ENCODE results near the gene GCDH.

The GCDH gene

GRCh38 chr19:12921047-12921446, 30.1 kb downstream of the GCDH start:
- in situ Hi-C loops (cut with HindIII; ENCODE audit: low sequenced_read_pairs): no loop called here
- TF ChIP-seq CTCF (IDR thresholded peaks at IDR 0.05; ENCODE audit: low read depth, low read length, missing control alignments): no peak

GRCh38 chr19:12922959-12923358, 32.0 kb downstream of the GCDH start:
- no peak for DNase-seq (ENCODE audit: low read depth)
- TF ChIP-seq CTCF (IDR thresholded peaks at IDR 0.05; ENCODE audit: low read depth, low read length, missing control alignments): no peak
- no peak overlapping the region for H3K4me3 ChIP-seq (ENCODE audit: low read depth, low read length)
- in situ Hi-C loops (cut with HindIII; ENCODE audit: low sequenced_read_pairs): no loop called here

More at GRCh38 chr19:12921047-12921446, 30.1 kb downstream of the GCDH start:
- DNase-seq (ENCODE audit: low read depth): no peak
- H3K4me3 ChIP-seq (ENCODE audit: low read depth, low read length): no peak overlapping the region

GRCh38 chr19:12924621-12925310, 33.8 kb downstream of the GCDH start:
- DNase-seq (ENCODE audit: low read depth): no peak
- in situ Hi-C loops (cut with HindIII; ENCODE audit: low sequenced_read_pairs): no loop called here
- TF ChIP-seq CTCF (IDR thresholded peaks at IDR 0.05; ENCODE audit: low read depth, low read length, missing control alignments): no peak
- no peak overlapping the region for H3K4me3 ChIP-seq (ENCODE audit: low read depth, low read length)

- no peak overlapping the region for H3K4me3 ChIP-seq (ENCODE audit: low read depth, low read length)
- no peak for TF ChIP-seq CTCF (IDR thresholded peaks at IDR 0.05; ENCODE audit: low read depth, low read length, missing control alignments)
- in situ Hi-C loops (cut with HindIII; ENCODE audit: low sequenced_read_pairs): no loop called here
- DNase-seq (ENCODE audit: low read depth): no peak
Observed at GRCh38 chr19:12930002-12930645, 39.2 kb downstream of the GCDH start.

GRCh38 chr19:12932392-12933286, 41.7 kb downstream of the GCDH start:
- peak overlapping the region; percentile 77 for H3K4me3 ChIP-seq (ENCODE audit: low read depth, low read length)
- DNase-seq (ENCODE audit: low read depth): no peak
- in situ Hi-C loops (cut with HindIII; ENCODE audit: low sequenced_read_pairs): no loop called here
- no peak for TF ChIP-seq CTCF (IDR thresholded peaks at IDR 0.05; ENCODE audit: low read depth, low read length, missing control alignments)

- peak; percentile 68 for DNase-seq (ENCODE audit: low read depth)
- in situ Hi-C loops (cut with HindIII; ENCODE audit: low sequenced_read_pairs): no loop called here
- TF ChIP-seq CTCF (IDR thresholded peaks at IDR 0.05; ENCODE audit: low read depth, low read length, missing control alignments): no peak
Observed at GRCh38 chr19:12933287-12934072, 42.5 kb downstream of the GCDH start, which contains the start of gene FARSA. FARSA (minus strand) TSS chr19:12933711; CDS start chr19:12933696, 15 bp downstream.

More at GRCh38 chr19:12933287-12934072, 42.5 kb downstream of the GCDH start, which contains the start of gene FARSA:
- H3K4me3 ChIP-seq (ENCODE audit: low read depth, low read length): peak within 1 kb of the TSS; percentile 77
